ENCODE measurements around the gene ARMC2. TPM values are rescaled to one million over a fixed set of nuclear protein-coding genes. Genes with fewer than 3 reads are reported as not detected.
"Not testable (repeated sequence)": the region's sequence is repeated elsewhere in the genome, so short reads cannot be mapped to it uniquely, and the experiment has no call there.

The ARMC2 gene
- total and polyA plus RNA-seq, 8 donors: 1.4 to 4.1 (median 2.4) TPM

DNA sequence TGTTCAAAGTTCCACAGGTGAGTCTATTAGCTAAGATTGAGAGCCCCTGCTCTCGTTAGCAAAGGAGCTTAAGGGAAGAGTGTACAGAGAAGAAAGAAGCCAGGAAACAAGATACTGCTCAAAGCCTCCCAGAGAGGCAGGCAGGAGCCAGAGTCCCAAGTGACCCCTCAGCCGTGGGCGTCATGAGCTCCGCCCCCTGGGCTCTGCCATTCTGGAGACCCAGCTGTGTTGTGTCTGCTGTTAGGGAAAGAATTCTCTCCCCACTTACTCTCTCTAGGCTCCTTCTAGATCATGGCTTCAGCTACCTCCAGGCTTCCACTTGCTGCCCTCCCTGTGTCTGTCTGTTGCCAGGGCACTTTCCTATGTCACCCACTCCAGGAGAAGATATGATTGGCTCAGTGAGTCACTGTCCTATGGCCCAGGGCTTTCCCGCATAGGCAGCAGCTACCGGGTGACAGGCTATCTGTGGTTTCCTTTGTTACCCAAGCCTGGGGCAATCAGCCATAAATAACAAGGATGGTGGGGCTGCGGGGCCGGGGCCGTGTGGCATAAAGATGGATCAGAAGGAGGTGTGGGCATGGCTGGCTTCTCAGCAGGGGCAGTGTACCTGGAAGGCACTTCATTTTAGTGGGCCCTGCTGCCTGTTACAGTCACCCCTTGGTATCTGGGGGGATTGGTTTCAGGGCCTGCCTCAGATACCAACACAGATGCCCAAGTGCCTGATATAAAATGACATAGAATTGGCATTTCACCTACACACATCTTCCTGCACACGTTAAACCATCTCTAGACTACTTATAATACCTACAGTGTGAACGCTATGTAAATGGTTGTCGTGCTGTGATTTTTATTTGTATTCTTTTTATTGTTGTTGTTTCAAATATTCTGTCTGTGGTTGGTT, 118.9 kb downstream of the ARMC2 start:
- TF ChIP-seq, protein P1, sequence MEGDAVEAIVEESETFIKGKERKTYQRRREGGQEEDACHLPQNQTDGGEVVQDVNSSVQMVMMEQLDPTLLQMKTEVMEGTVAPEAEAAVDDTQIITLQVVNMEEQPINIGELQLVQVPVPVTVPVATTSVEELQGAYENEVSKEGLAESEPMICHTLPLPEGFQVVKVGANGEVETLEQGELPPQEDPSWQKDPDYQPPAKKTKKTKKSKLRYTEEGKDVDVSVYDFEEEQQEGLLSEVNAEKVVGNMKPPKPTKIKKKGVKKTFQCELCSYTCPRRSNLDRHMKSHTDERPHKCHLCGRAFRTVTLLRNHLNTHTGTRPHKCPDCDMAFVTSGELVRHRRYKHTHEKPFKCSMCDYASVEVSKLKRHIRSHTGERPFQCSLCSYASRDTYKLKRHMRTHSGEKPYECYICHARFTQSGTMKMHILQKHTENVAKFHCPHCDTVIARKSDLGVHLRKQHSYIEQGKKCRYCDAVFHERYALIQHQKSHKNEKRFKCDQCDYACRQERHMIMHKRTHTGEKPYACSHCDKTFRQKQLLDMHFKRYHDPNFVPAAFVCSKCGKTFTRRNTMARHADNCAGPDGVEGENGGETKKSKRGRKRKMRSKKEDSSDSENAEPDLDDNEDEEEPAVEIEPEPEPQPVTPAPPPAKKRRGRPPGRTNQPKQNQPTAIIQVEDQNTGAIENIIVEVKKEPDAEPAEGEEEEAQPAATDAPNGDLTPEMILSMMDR (IDR thresholded peaks at IDR 0.05): no peak
- no peaks in the 10 kb centered on the region for H3K27me3 ChIP-seq
- FAIRE-seq (no peak), ATAC-seq (peak in 3 of 4 donors; percentile 24 to 71 (median 28)), DNase-seq (no peak)
- H3K9me3 ChIP-seq: no peaks in the 10 kb centered on the region
- intact Hi-C loops (cut with DNase I): no loop called here
- H3K4me3 ChIP-seq: no peak overlapping the region
- no peaks in the 10 kb centered on the region for H3K36me3 ChIP-seq
- WGBS, 2 donors: 81 to 84% methylated on average over 12 of the region's 12 CpGs
- H3K27ac ChIP-seq: no peak overlapping the region
- peaks cover 0 to 8% (median 5%) of the 10 kb centered on the region in 3 donors for H3K4me1 ChIP-seq

DNA sequence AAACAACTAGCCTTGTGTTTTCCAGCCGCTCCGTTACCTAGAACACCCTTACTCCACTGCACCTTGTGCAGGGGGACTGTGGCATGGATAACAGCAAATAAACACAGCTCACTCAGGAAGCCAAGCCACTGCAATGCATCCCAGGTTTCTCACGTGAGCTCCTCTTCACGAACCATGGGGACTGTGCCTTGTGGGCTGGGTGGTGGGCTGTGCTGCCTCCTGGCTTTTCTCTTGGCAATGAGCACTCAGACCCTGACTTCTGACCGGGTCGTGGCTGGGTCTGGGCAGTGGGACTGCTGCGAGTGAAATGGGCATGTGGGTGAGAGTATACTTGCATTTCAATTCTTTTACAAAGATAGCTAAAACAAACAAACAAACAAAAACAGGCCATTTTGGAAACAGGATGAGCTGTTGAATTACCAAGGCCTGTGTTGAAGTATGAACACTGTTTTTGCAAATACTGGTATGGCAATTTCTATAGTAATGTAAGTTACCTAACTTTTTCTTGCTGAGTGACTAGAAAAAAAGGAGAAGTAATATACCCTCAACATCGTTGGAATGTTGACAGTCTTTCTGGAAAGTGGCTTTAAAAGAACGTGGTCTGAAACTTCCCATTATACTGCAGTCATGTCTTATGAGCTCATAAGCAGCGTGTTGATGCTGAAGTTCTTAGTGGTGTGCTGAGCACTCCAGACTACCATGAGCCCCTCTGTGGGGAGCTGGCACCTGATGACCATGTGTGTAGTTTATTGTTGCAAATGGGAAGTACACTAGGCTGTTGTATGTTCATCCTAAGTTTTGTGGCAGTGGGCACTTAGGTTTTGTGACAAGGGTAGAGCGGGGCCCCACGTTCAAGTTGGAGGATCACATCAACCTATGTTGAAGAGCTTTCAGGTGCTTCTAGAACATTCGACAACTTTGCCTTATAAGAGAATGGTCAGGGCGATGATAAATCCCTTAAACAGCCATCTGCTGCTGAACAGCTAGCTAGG, 120.4 kb downstream of the ARMC2 start:
- no peaks in the 10 kb centered on the region for H3K36me3 ChIP-seq
- no peak for FAIRE-seq
- intact Hi-C loops (cut with DNase I): no loop called here
- H3K27ac ChIP-seq: no peak overlapping the region
- H3K4me3 ChIP-seq: no peak overlapping the region
- H3K4me1 ChIP-seq: peaks cover 4 to 12% (median 5%) of the 10 kb centered on the region in 3 donors
- ATAC-seq: peak in 1 of 4 donors; percentile 28
- 86 to 88% methylated on average over 14 of the region's 14 CpGs for WGBS, 2 donors
- TF ChIP-seq, protein P1 (IDR thresholded peaks at IDR 0.05): no peak
- no peak for DNase-seq
- H3K9me3 ChIP-seq: no peaks in the 10 kb centered on the region
- H3K27me3 ChIP-seq: no peaks in the 10 kb centered on the region

DNA sequence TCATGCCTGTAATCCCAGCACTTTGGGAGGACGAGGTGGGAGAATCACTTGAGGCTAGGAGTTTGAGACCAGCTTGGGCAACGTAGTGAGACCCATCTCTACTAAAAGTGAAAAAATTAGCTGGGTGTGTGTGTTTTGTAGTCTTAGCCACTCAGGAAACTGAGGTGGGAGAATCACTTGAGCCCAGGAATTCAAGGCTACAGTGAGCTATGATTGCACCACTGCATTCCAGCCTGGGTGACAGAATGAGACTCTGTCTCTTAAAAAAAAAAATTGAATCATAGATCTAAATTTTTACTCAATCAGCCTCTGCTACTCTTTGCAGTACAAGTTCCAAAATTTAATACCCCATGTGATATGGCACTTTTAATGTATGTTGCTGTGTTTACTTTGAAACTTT, 121.6 kb downstream of the ARMC2 start:
- Histone ChIP-seq H3K27ac (no peak overlapping the region), H3K4me3 (no peak overlapping the region), H3K36me3 (no peaks in the 10 kb centered on the region), H3K4me1 (peaks cover 4 to 12% (median 5%) of the 10 kb centered on the region in 3 donors), H3K9me3 (no peaks in the 10 kb centered on the region), H3K27me3 (no peaks in the 10 kb centered on the region)
- intact Hi-C loops (cut with DNase I): no loop called here
- FAIRE-seq (no peak), ATAC-seq (no peak), DNase-seq (no peak)
- WGBS, 2 donors: 83 to 92% methylated on average over 2 of the region's 2 CpGs
- TF ChIP-seq, protein P1 (IDR thresholded peaks at IDR 0.05): no peak

DNA sequence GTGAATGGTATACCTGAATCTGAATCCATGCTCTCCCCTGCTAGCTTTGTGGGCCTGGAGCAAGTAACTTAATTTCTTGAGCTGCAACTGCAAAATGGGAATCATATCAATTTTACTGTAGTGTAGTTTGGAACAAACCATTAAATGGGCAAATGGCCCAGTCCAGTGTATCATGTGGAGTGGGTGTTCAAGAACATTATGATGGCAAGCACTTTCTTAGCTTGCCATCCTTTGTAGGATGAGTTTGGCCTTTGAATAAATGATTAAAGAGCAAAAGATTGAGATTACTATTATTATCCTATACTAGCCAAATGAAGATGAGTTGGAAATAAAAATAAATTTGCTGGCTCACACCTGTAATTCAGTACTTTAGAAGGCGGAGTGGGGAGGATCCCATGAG, 126.0 kb downstream of the ARMC2 start:
- H3K4me3 ChIP-seq: no peak overlapping the region
- H3K36me3 ChIP-seq: no peaks in the 10 kb centered on the region
- no peaks in the 10 kb centered on the region for H3K9me3 ChIP-seq
- DNase-seq: no peak
- 95 to 96% methylated on average over 1 of the region's 1 CpG for WGBS, 2 donors
- no peak for ATAC-seq
- FAIRE-seq: no peak
- H3K27ac ChIP-seq: no peak overlapping the region
- TF ChIP-seq, protein P1 (IDR thresholded peaks at IDR 0.05): no peak
- no peaks in the 10 kb centered on the region for H3K27me3 ChIP-seq
- peaks cover 4 to 12% (median 5%) of the 10 kb centered on the region in 3 donors for H3K4me1 ChIP-seq
- intact Hi-C loops (cut with DNase I): no loop called here

DNA sequence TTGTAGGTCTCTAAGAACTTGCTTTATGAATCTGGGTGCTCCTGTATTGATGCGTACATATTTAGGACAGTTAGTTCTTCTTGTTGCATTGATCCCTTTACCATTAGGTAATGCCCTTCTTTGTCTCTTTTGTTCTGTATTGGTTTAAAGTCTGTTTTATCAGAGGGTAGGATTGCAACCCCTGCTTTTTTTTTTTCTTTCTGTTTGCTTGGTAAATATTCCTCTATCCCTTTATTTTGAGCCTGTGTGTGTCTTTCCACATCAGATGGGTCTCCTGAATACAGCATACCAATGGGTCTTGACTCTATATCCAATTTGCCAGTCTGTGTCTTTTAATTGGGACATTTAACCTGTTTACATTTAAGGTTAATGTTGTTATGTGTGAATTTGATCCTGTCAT, 130.4 kb downstream of the ARMC2 start:
- DNase-seq; H3K27me3 ChIP-seq; ATAC-seq; H3K4me3 ChIP-seq; FAIRE-seq; intact Hi-C loops (cut with DNase I); H3K4me1 ChIP-seq; H3K27ac ChIP-seq; H3K9me3 ChIP-seq; H3K36me3 ChIP-seq: not testable (repeated sequence)
- 91 to 94% methylated on average over 1 of the region's 1 CpG for WGBS, 2 donors
